HFF-Myc (cell line): Measurements from ENCODE around the gene SMPDL3A.

Experiments used
- DNase-seq: peaks from one replicate; pipeline ENCODE4 v3.0.0-alpha.2; 2011; ENCODE audit warnings: low read depth; ENCODE audit errors: extremely low read depth
- H3K4me3 ChIP-seq: replicated peaks from 2 replicates; pipeline ENCODE4 v1.5.1; 2011; ENCODE audit warnings: low read depth, mild to moderate bottlenecking, control low read depth, low read length
- TF ChIP-seq, protein P1 (sequence below): IDR thresholded peaks from 2 replicates; pipeline ENCODE4 v1.5.1; 2012; ENCODE audit warnings: mild to moderate bottlenecking, low read depth, low read length, control low read depth; ENCODE audit errors: missing control alignments

SMPDL3A gene

DNA sequence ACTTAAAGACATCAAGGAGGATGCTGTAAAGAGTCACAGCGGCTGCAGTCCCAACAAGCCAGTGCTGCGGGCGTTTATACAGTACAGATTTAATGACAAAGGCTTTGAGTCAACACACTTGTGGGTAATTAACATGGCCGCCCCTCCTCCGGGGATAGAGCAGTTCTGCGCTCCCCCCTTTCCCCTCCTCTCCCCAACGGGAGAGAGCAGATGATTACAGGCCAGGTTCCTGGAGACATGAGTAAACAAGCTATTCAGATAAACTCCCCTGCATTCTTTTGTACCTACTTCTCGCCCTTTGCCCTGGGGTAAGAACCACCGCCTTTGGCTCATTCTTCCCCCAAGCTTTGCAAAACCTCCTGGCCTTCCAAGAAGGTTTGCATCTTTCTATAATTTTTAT lies 33.2 kb upstream of the SMPDL3A start:
- no peak for DNase-seq
- no peak overlapping the region for H3K4me3 ChIP-seq
- TF ChIP-seq, protein P1, sequence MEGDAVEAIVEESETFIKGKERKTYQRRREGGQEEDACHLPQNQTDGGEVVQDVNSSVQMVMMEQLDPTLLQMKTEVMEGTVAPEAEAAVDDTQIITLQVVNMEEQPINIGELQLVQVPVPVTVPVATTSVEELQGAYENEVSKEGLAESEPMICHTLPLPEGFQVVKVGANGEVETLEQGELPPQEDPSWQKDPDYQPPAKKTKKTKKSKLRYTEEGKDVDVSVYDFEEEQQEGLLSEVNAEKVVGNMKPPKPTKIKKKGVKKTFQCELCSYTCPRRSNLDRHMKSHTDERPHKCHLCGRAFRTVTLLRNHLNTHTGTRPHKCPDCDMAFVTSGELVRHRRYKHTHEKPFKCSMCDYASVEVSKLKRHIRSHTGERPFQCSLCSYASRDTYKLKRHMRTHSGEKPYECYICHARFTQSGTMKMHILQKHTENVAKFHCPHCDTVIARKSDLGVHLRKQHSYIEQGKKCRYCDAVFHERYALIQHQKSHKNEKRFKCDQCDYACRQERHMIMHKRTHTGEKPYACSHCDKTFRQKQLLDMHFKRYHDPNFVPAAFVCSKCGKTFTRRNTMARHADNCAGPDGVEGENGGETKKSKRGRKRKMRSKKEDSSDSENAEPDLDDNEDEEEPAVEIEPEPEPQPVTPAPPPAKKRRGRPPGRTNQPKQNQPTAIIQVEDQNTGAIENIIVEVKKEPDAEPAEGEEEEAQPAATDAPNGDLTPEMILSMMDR: no peak

DNA sequence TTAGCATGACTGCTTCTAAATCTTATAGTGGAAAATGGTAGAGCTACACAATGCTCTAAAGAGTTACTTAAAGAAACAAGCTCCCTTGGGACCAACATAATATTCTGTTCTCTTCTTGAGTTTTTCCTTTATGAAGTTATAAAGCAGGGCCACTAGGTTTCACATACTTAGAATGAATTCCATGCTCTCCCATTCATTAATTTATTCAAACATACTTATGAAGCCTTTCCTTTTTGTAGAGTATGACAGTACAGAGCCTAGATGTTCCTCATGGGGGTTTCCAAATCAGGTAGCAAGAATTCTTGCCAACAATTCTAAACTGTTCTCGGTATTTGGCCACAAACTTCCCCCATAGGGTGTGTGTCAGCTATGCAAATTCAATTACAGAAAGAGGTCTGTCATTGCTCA lies 30.1 kb upstream of the SMPDL3A start:
- no peak overlapping the region for H3K4me3 ChIP-seq
- TF ChIP-seq, protein P1: no peak
- no peak for DNase-seq

DNA sequence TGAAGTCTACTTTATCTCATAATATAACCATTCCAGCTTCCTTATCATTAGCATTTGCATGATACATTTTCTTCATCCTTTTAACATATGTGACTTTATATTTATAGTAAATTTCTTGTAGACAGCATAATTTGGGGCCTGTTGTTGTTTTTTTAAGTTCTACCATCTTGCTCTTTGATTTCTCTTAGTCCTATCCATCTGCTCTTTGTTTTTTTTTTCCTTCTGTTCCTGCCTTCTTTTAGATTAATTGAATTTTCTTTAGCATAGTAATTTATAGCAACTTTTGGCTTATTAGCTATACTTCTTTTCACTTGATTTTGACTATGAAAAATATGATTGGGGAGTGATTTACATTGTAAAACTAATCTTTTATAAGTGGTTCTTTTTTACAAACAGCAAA lies 28.7 kb upstream of the SMPDL3A start:
- no peak for DNase-seq
- H3K4me3 ChIP-seq: no peak overlapping the region
- TF ChIP-seq, protein P1: no peak

DNA sequence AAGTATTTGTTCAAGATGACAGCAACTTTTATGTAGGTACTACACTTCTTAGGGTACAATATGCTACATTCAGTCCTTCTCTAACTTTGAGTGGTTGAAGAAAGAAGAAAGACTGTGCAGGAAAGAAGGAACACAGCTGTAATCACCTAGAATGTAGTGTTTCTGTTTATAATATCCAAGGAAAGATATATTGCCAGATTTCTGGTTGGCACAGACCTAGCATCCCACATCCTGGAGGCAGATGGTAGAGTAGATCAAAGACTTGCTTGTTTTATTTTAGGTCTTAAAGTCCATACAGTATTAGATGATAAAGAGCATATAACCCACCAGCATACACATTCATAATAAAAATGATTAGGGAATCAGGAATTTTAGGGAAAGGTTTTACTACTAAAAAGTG lies 22.8 kb upstream of the SMPDL3A start:
- no peak for DNase-seq
- H3K4me3 ChIP-seq: no peak overlapping the region
- TF ChIP-seq, protein P1: no peak

DNA sequence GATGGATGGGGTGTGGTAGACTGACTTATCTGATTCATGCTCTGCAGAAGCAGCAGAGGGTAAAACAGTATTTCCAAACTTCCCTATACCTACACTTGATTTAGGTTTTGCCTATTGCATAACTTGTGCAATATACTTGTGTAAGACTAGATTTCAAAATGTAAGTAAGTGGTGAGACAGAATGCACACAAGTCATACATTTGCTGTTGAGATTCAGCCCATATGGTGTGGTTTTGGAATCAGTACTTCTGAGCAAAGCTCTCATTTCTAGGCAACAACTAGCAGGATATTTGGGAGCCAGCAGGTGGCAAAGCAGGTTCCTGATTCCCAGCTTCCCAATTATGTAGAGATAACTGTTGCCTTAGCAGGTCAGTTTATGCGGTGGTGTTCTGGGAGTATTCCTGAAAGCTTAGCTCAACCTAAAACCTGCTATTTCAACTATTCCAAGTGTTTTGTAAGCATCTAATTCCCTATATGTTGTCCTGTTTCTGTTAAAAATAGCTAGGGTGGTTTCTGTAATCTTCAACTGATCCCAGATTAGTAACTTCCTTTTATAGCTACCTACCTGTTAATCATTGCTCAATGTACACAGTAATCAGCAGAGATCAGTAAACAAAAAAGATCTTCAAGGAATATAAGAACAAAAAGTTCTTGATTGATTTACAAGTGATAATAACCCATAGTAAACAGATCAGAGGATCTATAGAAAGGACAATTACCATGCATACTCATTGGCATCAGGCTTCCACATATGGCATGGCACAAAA lies 18.0 kb upstream of the SMPDL3A start:
- TF ChIP-seq, protein P1: no peak
- no peak for DNase-seq
- H3K4me3 ChIP-seq: no peak overlapping the region

DNA sequence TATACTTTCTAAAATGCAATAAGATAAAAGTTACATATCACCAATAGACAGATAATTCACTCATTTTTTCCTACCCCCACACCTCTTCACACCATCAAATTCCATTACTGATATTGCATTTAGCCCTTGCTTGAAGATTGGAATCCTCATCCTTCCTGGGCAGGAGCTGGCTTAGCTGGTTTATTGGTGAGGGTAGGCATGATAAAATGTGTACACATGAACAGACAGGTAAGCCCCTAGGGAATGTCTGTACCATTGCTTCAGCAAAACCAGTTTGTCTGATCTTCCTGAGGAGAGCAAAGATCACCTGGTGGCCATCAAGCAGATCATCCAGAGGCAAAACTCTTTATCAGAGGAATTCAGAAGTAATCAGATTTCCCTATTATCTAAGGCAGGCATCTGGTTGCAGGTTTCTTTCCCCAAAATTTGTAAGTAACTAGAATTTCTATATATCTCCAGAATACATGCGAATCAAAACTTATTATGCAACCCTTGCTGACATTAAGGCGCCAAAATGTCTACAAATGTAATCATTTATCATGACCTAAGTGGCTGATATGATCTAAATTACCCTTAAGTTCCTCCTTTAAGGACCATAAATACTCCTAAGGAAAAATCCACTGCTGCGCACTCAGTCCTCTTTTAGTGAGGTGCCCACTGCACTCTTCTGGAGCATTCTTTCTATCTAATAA lies 16.2 kb upstream of the SMPDL3A start:
- TF ChIP-seq, protein P1: no peak
- no peak for DNase-seq

More for the DNA sequence above, 16.2 kb upstream of the SMPDL3A start:
- H3K4me3 ChIP-seq: no peak overlapping the region
